Measurements from ENCODE around the gene FCHO2.
"Not testable (repeated sequence)": the region's sequence is repeated elsewhere in the genome, so short reads cannot be mapped to it uniquely, and the experiment has no call there.

Gene FCHO2

GRCh38 chr5:72940082-72940481, 15.8 kb upstream of the FCHO2 start:
- no peak overlapping the region for H3K4me3 ChIP-seq (ENCODE audit: low read length)
- no peak for TF ChIP-seq ZNF274 (IDR thresholded peaks at IDR 0.05; ENCODE audit: low read depth, low read length)

DNA sequence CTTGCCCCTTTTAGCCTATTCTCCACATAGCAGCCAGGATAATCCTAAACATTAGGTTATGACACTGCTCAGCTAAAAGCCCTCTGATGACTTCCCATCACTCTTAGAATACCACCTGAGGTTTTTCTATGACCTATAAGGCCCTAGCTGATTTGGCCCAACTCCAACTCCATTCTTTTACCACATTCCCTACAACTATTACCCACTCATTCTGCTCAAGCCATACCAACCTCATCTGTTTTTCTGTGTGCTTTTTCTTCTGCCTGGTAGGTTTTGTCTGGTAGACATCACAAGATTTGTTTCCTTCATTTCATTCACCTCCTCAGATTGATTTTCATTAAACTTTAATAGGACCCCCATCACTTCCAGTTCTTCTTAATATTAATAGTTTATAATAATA, 12.5 kb upstream of the FCHO2 start:
- H3K4me3 ChIP-seq (ENCODE audit: low read length): no peak overlapping the region

DNA sequence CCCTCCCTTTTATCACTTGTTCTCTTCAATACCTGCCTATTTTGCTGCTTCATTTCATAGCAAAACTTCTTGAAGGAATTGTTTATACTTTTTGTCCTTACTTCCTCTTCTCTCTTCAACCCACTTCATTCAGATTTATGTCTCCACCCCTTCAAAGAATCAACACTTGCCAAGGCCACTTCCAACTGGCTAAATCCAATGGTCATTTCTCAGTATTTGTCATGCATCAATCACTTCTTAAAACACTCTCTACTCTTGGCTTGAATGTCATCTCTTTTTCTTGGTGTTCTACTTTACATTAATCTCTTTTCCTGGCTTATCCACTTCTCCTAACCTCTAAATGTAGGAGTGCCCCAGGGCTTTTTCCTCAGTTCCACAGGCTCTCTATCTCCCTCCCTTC, 8.3 kb upstream of the FCHO2 start:
- no peak for TF ChIP-seq ZNF274 (IDR thresholded peaks at IDR 0.05; ENCODE audit: low read depth, low read length)
- H3K4me3 ChIP-seq (ENCODE audit: low read length): no peak overlapping the region

More for the DNA sequence above, 12.5 kb upstream of the FCHO2 start:
- no peak for TF ChIP-seq ZNF274 (IDR thresholded peaks at IDR 0.05; ENCODE audit: low read depth, low read length)

DNA sequence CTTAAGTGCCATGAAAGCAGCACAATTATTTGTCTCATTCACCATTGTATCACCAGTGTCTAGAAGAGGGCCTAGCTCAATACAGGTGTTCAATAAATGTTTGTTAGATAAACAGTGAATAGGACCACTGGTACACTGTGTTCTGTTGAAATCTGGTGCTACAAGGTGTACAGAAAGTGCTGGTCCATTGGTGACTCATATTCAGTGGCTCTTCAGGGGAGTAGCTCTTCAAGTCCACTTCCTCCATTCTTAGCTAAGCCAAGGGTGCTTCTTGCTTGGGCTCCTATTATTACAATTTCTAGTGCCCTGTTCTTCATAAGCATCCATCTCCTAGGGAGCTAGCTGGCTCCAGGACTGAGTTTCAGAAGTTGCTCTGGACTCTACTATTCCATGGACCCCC, 6.4 kb upstream of the FCHO2 start:
- TF ChIP-seq ZNF274 (IDR thresholded peaks at IDR 0.05; ENCODE audit: low read depth, low read length): no peak
- no peak overlapping the region for H3K4me3 ChIP-seq (ENCODE audit: low read length)

GRCh38 chr5:72951671-72952468, 4.0 kb upstream of the FCHO2 start:
- H3K4me3 ChIP-seq (ENCODE audit: low read length): no peak overlapping the region
- TF ChIP-seq ZNF274 (IDR thresholded peaks at IDR 0.05; ENCODE audit: low read depth, low read length): no peak

DNA sequence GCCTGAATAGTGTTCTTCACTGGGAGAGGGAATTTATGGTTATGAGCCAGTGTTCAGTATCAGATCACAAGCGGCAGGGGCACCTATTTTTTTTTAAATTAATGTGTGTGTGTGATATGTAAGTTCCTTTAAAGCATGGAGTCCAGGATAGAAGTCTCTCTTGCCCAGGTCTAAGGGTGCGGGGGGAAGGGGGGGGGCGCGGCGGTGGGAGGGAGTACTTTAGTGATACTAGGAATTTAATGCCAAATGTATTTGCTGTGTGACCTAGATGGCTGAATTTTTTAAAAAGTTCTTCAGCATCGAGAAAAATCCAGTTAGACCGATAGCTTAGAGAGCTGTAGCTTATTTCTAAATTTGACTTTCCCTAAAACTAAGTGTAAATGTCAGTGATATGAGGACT, 1.5 kb upstream of the FCHO2 start:
- H3K4me3 ChIP-seq (ENCODE audit: low read length): no peak overlapping the region
- no peak for TF ChIP-seq ZNF274 (IDR thresholded peaks at IDR 0.05; ENCODE audit: low read depth, low read length)

- peak overlapping the region; percentile 63; the same call in 1 of the 2 replicates for H3K4me3 ChIP-seq (ENCODE audit: low read length)
- no peak for TF ChIP-seq ZNF274 (IDR thresholded peaks at IDR 0.05; ENCODE audit: low read depth, low read length)
These were observed 586 bp upstream of the FCHO2 start for GRCh38 chr5:72955143-72955767.

DNA sequence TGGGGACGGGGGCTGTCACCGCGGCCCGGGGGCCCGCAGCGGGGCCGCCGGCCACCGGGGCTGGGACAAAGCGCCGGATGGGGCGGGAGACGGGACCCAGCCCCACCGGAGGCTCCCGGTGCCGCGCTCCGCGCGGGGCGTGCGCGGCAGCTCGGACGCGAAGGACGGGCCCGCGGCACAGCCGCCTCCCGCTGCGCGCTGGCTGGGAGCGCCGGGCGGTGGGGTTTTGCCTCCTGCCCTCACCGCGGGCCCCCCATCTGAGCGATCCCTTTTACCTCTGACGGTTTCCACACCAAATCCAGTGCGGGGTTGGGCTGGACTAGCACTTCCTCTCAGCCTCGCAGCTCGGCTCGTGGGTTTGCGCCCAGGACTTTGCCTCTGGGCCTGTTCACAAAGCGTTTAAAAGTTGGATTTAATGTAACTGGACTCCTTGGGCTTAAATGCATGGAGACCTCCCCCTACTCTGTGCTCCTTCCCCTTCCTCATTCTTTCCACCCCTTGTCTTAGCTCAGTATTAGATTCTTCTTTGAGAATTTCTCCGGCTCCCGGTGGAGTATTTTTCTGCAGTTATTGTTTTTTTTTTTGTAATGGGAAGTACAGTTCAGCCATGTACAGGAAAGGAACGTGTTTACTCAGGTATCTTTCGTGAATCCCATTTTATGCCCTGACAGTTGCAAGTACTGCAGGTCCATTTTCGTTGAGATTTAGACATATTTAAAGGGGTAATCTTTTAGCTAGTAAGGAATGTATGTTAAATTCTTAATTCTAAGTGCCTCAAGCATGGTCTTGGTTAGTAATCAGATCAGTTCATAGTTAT, 691 bp downstream of the FCHO2 start:
- no peak for TF ChIP-seq ZNF274 (IDR thresholded peaks at IDR 0.05; ENCODE audit: low read depth, low read length)
- H3K4me3 ChIP-seq (ENCODE audit: low read length): peak overlapping the region; percentile 59

DNA sequence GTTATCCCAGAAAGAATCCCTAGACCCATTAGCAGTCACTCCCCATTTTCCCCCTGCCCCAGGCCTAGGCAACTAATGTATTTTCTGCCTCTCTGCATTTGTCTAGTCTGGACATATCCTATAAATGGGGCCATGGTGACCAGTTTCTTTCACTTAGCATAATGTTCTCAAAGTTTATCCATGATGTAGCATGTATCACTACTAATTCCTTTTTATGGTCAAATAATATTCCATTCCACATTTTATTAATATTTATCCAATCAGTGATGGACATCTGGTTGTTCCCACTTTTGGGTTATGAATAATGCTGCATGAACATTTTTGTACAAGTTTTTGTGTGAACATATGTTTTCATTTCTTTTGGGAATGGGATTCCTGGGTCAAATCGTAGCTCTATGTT, 1.5 kb downstream of the FCHO2 start:
- TF ChIP-seq ZNF274 (IDR thresholded peaks at IDR 0.05; ENCODE audit: low read depth, low read length): no peak
- no peak overlapping the region for H3K4me3 ChIP-seq (ENCODE audit: low read length)

DNA sequence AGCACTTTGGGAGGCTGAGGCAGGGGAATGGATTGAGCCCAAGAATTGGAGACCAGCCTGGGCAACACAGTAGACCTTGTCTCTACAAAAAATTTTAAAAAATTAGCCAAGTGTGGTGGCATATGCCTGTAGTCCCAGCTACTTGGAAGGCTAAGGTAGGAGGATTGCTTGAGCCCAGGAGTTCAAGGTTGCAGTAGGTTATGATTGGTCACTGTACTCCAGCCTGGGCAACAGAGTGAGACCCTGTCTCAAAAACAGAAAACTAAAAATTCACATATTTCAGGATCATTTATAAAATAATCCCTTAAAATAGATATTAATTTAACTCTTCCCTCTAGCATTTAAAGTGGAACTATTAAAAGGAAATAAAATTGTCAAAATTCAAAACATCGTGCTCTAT, 3.4 kb downstream of the FCHO2 start:
- TF ChIP-seq ZNF274 (IDR thresholded peaks at IDR 0.05; ENCODE audit: low read depth, low read length): no peak
- no peak overlapping the region for H3K4me3 ChIP-seq (ENCODE audit: low read length)

DNA sequence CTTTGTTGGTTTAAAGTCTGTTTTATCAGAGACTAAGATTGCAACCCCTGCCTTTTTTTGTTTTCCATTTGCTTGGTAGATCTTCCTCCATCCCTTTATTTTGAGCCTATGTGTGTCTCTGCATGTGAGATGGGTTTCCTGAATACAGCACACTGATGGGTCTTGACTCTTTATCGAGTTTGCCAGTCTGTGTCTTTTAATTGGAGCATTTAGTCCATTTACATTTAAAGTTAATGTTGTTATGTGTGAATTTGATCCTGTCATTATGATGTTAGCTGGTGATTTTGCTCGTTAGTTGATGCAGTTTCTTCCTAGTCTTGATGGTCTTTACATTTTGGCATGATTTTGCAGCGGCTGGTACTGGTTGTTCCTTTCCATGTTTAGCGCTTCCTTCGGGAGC, 18.6 kb downstream of the FCHO2 start:
- H3K4me3 ChIP-seq (ENCODE audit: low read length): not testable (repeated sequence)

DNA sequence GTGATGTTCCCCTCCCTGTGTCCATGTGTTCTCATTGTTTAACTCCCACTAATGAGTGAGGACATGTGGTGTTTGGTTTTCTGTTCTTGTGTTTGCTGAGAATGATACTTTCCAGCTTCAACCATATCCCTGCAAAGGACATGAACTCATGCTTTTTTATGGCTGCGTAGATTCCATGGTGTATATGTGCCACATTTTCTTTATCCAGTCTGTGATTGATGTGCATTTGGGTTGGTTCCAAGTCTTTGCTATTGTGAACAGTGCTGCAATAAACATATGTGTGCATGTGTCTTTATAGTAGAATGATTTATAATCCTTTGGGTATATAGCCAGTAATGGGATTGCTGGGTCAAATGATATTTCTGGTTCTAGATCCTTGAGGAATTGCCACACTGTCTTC, 21.0 kb downstream of the FCHO2 start:
- not testable (repeated sequence) for H3K4me3 ChIP-seq (ENCODE audit: low read length)

GRCh38 chr5:72985719-72986118, 29.9 kb downstream of the FCHO2 start:
- H3K4me3 ChIP-seq (ENCODE audit: low read length): no peak overlapping the region
- TF ChIP-seq ZNF274 (IDR thresholded peaks at IDR 0.05; ENCODE audit: low read depth, low read length): no peak

DNA sequence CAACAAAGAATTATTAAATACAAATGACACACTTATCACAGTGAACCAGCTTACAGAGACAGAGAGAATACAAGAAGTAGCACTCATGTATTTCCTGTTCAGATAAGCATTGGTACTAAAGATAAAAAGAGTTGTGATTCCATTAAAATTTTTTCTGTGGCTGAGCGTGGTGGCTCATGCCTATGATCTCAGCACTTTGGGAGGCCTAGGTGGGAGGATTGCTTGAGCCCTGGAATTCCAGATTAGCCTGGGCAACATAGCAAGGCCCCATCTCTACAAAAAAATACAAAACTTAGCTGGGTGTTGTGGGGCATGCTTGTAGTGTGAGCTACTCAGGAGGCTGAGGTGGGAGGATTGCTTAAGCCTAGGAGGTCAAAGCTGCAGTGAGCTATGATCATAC, 32.9 kb downstream of the FCHO2 start:
- no peak for TF ChIP-seq ZNF274 (IDR thresholded peaks at IDR 0.05; ENCODE audit: low read depth, low read length)
- no peak overlapping the region for H3K4me3 ChIP-seq (ENCODE audit: low read length)

GRCh38 chr5:72991394-72991793, 35.6 kb downstream of the FCHO2 start:
- no peak for TF ChIP-seq ZNF274 (IDR thresholded peaks at IDR 0.05; ENCODE audit: low read depth, low read length)
- H3K4me3 ChIP-seq (ENCODE audit: low read length): no peak overlapping the region

All from GM08714 (cell line).